Endothelial cell of umbilical vein (primary cell): Measurements from ENCODE around the gene KCNIP1.

Experiments used
- EZH2 ChIP-seq: IDR thresholded peaks from 2 replicates; pipeline ENCODE4 v1.6.1; 2012; ENCODE audit warnings: borderline replicate concordance, low read depth, mild to moderate bottlenecking, moderate library complexity, low read length, inconsistent platforms; ENCODE audit not compliant: severe bottlenecking
- FOS ChIP-seq: IDR thresholded peaks from 2 replicates; pipeline ENCODE4 v1.6.1; 2011; ENCODE audit warnings: mild to moderate bottlenecking, low read length, moderate library complexity, borderline replicate concordance; ENCODE audit not compliant: insufficient read depth
- JUN ChIP-seq: IDR thresholded peaks from 2 replicates; pipeline ENCODE4 v1.6.1; 2011; ENCODE audit warnings: borderline replicate concordance, low read depth; ENCODE audit not compliant: insufficient read length, insufficient read depth
- MYC ChIP-seq: IDR thresholded peaks from one replicate; pipeline ENCODE4 v1.6.1; 2011; ENCODE audit warnings: mild to moderate bottlenecking, low read depth, low read length
- POLR2A ChIP-seq: IDR thresholded peaks from 2 replicates; pipeline ENCODE4 v1.6.1; 2012; ENCODE audit warnings: low read depth, mild to moderate bottlenecking, control low read depth, low read length
- POLR2AphosphoS5 ChIP-seq: IDR thresholded peaks from 2 replicates; pipeline ENCODE4 v1.6.1; 2012; ENCODE audit warnings: low read depth, mild to moderate bottlenecking, control low read depth, low read length, moderate library complexity; ENCODE audit not compliant: insufficient read depth
- TF ChIP-seq, protein P1 (sequence below), 2 donors: IDR thresholded peaks; 1 replicate in 1 of 2; 2 replicates in 1 of 2; pipeline ENCODE4 v1.5.1; 2011; ENCODE audit warnings: low read length in 2 of 2, mild to moderate bottlenecking in 2 of 2, moderate library complexity in 2 of 2, control low read depth in 1 of 2, inconsistent platforms in 1 of 2, low read depth in 1 of 2; ENCODE audit not compliant: insufficient read depth in 1 of 2; ENCODE audit errors: extremely low read depth in 1 of 2
- TF ChIP-seq, protein P2 (sequence below): IDR thresholded peaks from 2 replicates; pipeline ENCODE4 v1.6.1; 2011; ENCODE audit not compliant: insufficient read depth, insufficient read length

DNA sequence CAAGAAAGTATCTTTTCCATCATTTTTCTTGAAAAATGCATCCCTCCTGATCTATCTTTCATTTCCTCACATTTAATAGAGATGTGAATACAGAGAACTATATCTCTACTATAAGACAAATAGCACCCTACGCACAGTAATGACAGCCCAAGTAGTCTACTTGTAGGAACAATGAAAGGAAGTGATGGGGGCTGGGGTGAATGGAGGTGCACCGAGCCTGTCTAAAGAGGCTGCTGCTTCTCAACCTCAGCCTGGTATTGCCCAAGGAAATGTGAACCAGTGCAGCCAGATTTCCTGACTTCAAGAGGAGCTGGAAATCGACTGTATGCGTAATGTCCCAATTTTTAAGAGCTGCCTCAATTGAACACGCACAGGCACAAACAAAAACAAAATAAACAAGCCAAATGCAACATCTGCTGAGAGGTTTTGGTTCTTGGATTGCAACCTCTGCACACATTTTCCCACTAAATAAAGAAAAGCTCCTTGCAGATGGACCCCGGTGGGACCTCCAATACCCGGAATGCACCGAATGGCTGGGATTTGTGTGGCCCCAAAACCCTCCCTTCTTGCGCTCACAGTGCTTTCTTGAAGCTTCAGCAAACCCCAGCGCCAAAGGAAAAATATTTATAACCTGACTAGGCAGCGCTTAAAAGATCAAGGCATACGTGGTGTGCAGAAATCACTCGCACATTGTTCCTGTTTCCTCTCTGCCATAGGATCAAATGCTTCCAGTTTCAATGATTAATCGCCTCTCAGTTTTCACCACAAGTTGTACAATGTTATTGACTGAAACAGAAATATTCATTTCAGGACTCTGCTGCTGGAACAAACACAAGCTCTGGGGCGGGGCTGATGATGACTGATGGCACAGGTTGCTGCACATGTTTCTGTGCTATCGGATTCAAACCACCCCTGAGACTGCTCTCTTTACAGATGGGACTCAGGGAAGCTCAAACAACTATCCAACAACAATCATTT, 68.3 kb downstream of the KCNIP1 start:
- TF ChIP-seq, protein P1, sequence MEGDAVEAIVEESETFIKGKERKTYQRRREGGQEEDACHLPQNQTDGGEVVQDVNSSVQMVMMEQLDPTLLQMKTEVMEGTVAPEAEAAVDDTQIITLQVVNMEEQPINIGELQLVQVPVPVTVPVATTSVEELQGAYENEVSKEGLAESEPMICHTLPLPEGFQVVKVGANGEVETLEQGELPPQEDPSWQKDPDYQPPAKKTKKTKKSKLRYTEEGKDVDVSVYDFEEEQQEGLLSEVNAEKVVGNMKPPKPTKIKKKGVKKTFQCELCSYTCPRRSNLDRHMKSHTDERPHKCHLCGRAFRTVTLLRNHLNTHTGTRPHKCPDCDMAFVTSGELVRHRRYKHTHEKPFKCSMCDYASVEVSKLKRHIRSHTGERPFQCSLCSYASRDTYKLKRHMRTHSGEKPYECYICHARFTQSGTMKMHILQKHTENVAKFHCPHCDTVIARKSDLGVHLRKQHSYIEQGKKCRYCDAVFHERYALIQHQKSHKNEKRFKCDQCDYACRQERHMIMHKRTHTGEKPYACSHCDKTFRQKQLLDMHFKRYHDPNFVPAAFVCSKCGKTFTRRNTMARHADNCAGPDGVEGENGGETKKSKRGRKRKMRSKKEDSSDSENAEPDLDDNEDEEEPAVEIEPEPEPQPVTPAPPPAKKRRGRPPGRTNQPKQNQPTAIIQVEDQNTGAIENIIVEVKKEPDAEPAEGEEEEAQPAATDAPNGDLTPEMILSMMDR (IDR thresholded peaks at IDR 0.05; ENCODE audit: extremely low read depth in 1 of 2, insufficient read depth in 1 of 2, low read depth in 1 of 2, low read length in 2 of 2), result no peak
- no peak for TF ChIP-seq EZH2
- TF ChIP-seq POLR2A, result no peak
- TF ChIP-seq MYC, result no peak
- TF ChIP-seq, protein P2, sequence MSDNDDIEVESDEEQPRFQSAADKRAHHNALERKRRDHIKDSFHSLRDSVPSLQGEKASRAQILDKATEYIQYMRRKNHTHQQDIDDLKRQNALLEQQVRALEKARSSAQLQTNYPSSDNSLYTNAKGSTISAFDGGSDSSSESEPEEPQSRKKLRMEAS, result no peak
- TF ChIP-seq JUN, result no peak
- TF ChIP-seq POLR2AphosphoS5, result no peak
- TF ChIP-seq FOS, result no peak
